NT2/D1 (cell line): Measurements from ENCODE around the gene RBPJL.

Experiments used
- SUZ12 ChIP-seq: IDR thresholded peaks from 2 replicates; pipeline ENCODE4 v1.6.1; 2011; ENCODE audit not compliant: insufficient read length, insufficient read depth; ENCODE audit errors: extremely low read depth
- ZNF274 ChIP-seq: IDR thresholded peaks from 2 replicates; pipeline ENCODE4 v1.6.1; 2011; ENCODE audit warnings: mild to moderate bottlenecking, low read depth, low read length

- no peak for TF ChIP-seq ZNF274
- no peak for TF ChIP-seq SUZ12
These were observed 48.0 kb upstream of the RBPJL start for GRCh38 chr20:45258664-45259063.
